ENCODE data around the gene FAM234B.
A peak's percentile ranks its signal among the peaks of the same experiment; 100 is the strongest.
"Not testable (repeated sequence)": the region's sequence is repeated elsewhere in the genome, so short reads cannot be mapped to it uniquely, and the experiment has no call there.

FAM234B gene

DNA sequence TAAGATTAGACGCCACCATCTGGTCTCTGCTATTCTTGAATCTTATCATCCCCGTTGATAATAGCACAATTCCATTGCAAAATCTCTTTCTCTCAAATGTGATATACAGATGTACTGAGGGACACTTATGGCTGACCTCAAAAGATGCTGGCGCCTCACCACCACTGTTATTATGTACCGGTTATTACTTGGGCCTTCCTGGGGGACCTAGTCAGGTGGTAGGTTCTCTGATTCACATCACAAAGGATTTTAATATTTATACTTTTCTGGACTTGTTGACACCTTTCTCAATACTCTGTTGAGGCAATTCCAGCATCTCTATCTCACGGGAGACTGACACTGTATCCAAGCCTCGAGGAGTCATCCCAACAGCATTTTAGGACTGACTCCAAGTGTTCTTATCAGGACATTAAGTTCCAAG is 21.3 kb upstream of the FAM234B start:
- FAIRE-seq (no peak), DNase-seq (ENCODE audit: extremely low spot score, insufficient read length, low read depth) (no peak)

DNA sequence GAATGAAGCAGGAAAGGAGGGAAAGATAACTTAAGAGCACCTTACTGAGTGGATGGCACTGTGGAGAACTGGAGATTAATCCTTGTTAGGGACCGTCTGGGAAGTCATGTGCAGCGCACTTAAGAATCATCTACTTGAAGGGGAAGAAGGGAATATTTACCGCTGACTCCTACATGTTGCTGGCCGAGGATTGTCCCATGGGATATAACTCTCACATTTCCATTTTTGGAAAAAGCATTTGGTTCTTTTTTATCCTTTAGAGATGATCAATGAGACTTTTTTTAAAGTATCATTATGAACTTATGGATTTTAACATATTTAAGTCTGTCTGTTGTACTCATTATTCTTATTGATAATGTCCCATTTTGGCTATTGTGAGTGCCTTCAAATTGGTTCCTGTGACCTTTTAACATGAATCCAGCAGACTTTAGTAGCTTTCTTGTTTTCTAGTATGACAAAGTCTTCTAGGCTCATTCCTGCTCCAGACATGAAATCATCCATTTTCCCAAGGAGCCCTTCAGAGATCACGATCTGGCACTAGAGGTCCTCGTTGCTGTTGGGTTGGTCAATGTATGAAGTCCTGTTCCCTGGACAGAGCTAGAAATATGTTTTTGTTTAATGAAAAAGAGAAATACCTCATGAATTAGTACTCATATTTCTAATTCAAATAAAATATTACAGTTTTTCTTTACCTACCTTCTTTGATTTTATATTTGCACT is 20.2 kb upstream of the FAM234B start:
- DNase-seq (ENCODE audit: extremely low spot score, insufficient read length, low read depth) = no peak
- FAIRE-seq = peak; percentile 49

DNA sequence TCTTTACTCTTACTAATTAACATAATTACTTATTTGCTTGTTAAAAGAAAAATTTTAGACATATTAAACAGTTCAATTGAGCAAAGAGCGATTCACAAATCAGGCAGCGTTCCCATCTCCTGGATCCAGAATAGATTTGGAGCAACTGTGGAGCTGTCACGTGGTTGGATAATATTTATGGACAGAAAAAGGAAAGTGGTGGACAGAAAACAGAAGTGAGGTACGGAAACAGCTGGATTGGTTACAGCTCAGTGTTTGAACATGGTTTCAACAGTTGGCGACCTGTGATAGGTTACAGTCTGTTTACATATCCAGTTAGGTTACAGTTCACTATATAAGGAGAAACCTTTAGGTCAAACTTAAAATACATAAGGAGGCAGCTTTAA is 19.7 kb upstream of the FAM234B start:
- DNase-seq (ENCODE audit: extremely low spot score, insufficient read length, low read depth) = no peak
- FAIRE-seq = no peak

DNA sequence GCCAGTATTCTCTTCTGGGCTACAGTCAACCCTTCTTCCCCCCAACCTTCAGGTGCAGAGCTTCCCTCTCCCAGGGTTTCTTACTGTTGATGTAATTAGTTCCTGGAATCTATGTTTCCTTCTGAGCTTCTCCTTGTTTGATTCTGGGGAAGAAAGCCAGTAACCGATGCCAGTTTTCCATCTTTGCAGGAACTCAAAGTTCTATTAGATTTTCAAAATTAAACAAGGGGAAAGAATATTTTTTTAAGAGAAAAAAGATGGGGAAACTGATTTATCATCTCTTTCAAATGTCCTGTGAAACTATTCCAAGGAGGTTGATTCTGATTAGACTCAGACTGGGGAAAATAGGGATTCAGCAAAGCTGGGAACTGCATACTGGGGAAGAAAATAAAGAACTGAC is 17.9 kb upstream of the FAM234B start:
- DNase-seq (ENCODE audit: extremely low spot score, insufficient read length, low read depth) (no peak), FAIRE-seq (no peak)

DNA sequence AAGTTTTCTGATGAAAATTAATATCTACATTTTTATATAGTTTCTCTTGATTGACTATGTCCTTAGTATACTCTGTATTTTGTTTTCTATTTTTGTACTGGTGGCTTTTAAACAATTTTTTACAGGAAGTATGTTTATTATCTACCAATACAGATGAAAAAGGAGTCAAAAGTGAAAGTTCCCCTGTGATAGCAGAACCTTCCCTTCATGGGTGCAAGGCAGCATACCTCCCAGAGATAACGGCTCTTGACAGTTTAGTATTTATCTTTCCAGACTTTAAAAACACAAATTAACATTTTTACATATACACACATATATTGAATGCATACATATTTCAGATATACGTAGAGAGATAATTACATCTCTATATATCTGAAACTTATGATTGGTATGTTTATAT is 17.1 kb upstream of the FAM234B start:
- FAIRE-seq (no peak), DNase-seq (ENCODE audit: extremely low spot score, insufficient read length, low read depth) (no peak)

DNA sequence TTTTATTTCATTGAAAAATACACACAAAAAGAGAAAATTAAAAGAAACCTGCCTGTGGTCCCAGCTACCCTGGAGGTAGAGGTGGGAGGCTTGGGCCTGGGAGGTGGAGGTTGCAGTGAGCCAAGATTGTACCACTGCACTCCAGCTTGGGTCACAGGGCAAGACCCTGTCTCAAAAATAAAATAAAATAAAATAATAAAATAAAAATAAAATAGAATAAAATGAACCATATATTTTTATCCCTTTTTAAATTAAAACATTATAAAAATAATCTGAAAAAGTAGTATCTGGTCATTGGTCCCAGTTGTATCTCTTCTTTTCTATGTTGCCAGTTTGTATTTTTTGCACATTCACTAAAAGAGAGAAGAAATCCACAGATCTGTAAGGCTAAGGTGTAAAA is 16.7 kb upstream of the FAM234B start:
- no peak for FAIRE-seq
- no peak for DNase-seq (ENCODE audit: extremely low spot score, insufficient read length, low read depth)

DNA sequence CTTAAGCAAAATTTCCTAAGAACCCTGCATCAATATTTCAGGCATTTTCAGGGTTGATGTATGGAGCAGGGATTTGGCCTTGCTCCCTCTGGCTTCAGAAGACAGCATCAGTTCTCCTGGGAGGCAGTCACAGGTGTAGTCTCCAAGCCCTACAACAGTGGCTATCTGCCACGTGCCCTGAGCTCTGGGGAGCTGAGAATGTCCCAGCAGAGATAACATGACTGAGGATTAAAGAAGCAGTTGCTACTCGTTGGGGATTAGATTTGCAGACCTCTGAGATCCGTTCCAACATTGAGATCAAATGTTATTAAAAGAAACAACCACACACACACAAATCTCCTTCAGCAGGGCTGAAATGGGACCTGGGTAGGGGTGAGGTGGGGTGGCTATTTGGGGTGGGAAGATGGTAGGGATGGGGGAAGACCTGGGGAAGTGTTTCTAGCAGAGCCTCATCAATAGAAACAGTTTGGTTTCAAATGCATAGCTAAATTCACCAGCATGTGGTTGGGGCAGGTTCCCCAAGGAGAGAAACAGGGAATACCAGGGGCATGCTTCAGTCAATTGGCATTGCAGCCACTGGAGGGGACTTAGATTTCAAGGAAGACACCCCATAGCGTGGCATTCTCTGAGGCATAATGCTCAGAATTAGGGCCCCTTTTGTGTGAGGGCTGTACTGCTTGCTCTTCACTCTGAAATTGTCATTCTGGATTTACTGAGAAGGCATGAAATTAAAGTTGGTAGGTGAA is 15.2 kb upstream of the FAM234B start:
- FAIRE-seq = no peak
- DNase-seq (ENCODE audit: extremely low spot score, insufficient read length, low read depth) = no peak

DNA sequence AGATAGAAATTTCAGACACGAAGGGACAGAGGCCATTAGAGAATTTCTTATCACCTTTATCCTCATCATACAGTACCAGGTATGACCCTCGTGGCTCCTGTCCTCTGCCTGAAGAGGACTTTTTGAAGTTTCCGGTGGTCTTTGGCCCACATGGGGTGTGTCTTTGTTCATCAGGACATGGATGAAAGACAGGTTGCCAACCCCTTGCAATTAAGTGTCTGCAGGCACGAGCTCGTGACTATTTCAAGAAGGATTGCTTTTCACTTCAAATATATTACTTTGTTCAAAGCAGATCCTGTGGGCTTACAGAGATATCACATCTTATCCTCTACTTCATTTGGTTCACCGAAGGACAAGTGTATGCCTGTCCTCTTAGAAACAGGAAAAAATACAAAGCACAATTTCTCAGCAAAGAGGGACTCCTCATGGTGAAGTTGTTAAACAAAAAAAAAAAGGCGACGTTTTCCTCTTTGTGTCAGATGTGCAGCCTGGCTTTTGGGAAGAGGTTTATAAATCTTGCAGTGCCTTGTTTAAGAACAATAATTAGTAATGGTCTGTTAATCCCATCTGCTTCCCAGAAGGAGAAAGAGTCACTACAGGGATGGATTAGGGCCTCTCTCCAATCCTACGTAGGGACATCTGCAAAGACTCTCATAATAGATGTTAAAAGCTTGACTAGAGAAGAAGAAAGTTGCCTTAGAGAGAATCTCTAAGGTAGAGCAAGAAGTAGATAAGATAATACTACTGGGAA is 13.5 kb upstream of the FAM234B start:
- no peak for FAIRE-seq
- DNase-seq (ENCODE audit: extremely low spot score, insufficient read length, low read depth) = no peak

DNA sequence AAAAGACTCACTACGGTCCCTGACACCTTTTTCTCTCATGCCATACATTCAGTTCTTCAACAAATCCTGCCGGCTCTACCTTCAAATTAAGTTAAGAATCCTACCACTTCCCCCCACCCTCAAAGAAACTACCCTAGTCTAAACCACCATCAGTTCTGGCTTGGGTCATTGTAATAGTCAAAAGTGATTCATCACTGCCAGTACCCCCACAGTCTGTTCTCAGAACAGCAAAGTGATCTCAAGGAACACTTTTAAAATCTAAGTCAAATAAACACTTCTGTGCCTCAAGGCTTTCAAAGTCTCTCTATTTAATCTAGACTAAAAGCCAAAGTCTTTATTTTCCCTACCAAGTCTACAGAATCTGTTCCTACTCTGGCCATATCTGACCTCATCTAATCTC is 12.0 kb upstream of the FAM234B start:
- FAIRE-seq (no peak), DNase-seq (ENCODE audit: extremely low spot score, insufficient read length, low read depth) (no peak)

DNA sequence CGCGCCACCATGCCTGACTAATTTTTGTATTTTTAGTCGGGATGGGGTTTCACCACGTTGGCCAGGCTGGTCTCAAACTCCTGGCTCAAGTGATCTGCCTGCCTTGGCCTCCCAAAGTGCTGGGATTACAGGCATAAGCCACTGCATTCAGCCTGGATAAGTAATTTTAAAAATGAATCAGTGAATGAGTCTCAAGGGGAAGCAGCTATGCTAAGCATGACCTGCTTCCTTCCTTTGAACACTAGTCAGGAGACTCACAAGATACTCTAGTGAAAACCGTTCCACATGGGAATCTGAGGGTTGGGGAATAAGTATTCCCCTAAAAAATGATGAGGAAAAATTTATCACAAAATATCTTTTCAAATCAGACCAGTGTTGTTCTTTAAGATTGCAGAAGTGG is 10.7 kb upstream of the FAM234B start:
- FAIRE-seq = no peak
- DNase-seq (ENCODE audit: extremely low spot score, insufficient read length, low read depth) = no peak

DNA sequence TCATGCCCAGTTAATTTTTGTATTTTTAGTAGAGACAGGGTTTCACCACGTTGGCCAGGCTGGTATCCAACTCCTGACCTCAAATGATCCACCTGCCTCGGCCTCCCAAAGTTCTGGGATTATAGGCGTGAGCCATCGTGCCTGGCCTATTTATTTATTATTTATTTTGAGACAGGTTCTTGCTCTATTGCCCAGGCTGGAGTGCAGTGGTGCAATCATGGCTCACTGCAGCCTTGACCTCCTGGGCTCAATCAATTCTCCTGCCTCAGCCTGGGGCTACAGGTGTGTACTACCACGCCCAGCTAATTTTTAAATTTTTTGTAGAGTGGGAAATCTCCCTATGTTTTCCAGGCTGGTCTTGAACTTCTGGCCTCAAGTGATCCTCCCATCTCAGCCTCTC is 8.8 kb upstream of the FAM234B start:
- DNase-seq (ENCODE audit: extremely low spot score, insufficient read length, low read depth); FAIRE-seq: not testable (repeated sequence)

DNA sequence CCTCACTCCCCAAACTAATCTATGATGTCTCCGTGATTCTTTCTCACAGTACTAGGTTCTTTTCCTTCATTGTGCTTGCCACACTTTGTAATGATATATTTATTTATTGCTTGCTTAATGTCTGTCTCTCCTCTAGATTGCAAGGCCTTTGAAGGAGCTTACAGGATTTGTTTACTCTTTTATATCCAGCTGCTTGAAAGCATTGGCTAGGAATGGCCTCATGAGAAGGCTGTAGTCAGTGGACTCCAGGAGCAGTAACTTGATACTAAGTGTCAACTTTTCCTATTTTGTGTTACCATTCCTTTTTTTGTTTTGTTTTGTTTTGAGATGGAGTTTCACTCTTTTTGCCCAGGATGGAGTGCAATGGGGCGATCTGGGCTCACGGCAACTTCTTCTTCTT is 7.3 kb upstream of the FAM234B start:
- FAIRE-seq (no peak), DNase-seq (ENCODE audit: extremely low spot score, insufficient read length, low read depth) (no peak)

DNA sequence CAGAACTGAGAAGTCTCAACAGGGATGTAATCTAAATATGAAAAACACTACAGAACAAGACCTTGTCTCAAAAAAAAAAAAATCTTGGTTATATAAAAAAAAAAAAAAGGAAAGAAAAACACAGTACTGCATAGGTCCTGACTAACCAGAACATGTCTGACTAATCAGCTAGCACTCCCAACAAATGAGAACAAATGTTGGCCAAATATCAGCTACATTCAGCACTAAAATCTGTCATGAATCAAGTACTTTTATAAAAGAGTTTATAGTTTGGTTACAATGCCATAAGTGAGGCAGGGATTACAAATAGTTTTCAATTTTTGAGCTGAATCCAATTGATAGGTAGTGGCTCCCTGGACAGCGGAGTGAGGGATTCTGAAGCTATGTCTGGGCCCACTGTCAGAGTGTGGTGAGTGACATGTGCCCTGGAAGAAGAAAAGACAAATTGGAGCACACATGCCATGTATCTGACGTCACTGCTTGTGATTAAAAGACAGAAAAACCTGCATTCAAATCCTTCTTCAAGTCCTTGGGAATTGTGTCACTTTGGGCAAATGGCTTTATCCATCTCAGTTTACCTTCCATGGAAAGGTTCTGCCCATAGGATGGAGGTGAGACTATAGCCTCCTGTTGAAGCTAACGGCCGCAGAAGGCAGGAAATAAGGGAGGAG is 5.6 kb upstream of the FAM234B start:
- no peak for FAIRE-seq
- DNase-seq (ENCODE audit: extremely low spot score, insufficient read length, low read depth) = no peak

DNA sequence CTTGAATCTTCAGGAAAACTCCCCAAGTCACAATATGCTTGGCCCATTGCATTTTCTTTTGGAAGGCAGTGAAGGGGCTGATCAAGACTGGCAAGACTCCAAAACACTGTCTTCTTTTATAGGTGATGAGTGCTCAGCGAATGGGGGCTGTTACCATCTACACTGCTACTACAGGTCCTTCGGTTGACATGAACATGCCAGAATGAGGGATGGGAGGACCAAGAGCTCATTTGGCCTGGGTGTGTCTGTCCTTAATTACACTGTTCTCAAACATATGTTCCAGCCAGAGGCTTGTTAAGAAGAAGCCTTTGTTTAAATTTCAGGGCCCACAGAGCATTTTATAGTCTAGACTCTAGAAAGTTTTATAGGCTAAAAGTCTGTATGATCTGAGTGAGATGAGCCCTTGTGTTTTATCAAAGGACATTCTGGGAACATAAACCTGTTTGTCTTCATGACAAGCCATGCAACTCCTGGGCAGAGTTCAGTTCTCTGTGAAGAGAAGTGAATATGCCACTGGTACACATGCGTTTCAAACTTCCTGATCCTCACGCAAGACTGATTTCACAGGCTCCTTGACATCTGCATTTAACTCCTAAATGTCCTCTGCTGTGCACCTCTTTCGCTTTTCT is 4.7 kb upstream of the FAM234B start:
- DNase-seq (ENCODE audit: extremely low spot score, insufficient read length, low read depth) (no peak), FAIRE-seq (no peak)

DNA sequence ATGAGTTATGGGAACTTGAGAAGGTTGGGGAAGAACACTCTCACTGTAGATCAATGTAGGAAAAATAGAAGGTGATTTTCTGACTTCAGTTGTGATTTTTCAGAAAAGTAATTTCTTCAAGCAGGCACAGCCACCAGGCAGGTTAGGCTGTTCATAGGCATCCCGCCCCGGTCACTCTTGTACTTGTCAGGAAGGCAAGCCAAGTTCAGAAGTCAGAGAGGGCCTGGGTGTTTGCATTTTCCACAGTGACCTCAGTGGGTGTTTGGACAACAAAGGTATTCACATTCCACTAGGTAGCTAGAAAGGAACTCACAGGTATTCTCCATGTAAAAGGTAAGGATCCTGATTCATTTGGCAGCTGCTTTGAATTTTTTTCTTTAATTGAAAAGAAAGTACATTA is 3.0 kb upstream of the FAM234B start:
- no peak for FAIRE-seq
- DNase-seq (ENCODE audit: extremely low spot score, insufficient read length, low read depth) = no peak

DNA sequence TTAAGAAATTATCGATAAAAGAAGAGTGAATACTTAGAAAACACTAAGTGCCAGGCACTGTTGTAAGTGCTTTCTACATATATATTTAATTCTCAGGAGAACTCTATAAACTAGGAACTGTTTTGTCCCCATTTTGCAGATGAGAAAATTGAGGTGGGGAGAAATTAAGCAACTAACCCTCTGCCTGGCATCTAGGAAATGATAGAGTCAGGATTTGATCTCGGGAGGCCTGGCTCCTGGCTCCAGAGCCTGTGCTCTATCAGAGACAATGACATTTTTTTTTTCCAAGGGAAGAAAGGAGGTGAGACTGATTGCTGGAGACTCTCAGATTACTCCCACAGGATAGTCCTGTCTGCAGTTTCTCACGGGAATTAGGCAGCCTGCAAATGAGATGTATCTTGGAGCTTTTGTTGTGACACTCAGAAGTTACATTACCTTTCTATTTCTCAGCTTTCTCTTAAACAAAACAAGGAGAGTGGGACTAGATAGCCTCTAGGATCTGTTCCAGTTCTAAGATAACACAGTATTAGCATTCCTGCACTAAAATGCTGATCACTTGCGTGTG is 1.4 kb upstream of the FAM234B start:
- FAIRE-seq = no peak
- DNase-seq (ENCODE audit: extremely low spot score, insufficient read length, low read depth) = no peak

DNA sequence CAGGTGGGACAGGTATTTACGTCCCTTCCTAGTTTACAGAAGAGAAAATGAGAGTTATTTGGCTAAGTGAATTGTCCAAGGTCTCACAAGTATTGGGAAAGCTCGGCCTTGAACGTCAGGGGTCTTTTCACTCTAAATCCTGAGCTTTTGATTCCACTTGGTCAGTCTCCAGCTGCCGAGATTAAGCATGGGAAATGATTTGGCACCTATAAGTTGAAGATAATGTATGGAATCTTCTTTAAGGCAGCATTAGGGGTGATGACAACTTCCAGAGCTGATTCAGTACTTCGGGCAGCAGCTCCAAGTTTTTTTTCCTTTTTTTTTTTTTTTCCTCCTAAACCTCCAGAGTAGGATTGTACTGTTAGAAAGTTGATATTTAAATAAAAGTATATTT is 722 bp downstream of the FAM234B start:
- no peak for DNase-seq (ENCODE audit: extremely low spot score, insufficient read length, low read depth)
- FAIRE-seq = no peak

DNA sequence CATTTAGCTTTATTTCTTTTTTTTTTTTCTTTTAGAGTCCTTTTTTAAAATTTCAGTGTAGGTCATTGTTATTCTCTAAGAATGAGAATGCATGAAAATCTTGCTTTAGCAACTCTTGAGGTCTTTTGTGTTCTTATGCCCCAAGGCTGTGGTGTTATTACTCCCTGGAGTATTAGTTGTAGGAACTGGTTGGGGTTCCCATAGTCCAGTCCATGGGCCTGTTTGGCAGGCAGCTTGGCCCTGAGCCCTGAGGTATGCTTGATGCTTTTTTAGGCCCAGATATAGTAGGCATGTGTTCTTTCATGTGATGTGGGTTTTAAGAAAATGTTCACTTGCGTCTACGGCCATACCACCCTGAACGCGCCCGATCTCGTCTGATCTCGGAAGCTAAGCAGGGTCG is 1.6 kb downstream of the FAM234B start:
- FAIRE-seq = no peak
- no peak for DNase-seq (ENCODE audit: extremely low spot score, insufficient read length, low read depth)

DNA sequence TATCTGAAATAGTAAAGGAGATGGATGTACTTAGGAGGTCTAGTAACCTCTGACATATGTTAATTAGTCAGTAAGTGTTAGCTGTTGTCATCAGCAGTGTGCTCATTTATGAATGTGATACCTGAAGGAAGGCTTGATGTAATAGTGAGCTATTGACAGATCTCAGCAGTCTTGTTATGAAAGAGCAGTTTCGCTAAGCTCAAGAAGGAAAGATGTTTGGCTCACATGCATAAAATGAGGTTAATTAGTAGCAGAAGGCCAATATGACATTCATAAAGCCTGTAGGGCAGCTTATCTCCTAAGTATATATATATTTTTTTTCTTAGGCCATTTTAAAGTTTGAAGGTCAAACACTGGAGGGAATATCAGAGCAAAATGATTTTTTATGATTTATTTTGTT is 2.8 kb downstream of the FAM234B start:
- FAIRE-seq (no peak), DNase-seq (ENCODE audit: extremely low spot score, insufficient read length, low read depth) (no peak)

DNA sequence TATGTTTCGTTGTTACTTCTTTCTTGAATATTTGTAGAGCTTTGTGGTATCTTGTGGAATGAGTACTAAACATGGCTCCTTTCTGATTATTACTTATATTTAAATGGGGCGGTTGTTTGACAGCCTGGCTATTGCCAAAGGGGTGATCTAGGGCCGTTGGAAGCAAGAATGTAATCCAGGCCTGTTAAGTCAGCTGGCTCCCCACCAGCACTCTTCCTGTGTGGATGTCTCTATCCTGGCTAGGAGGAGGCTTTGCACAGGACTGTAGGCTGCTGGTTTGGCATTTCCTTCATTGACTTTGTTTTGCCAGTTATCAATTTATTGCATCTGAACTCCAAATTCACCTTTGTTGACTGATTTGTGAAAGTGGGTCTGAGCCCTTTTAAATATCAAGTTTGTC is 5.6 kb downstream of the FAM234B start:
- no peak for FAIRE-seq
- DNase-seq (ENCODE audit: extremely low spot score, insufficient read length, low read depth) = no peak
